HG03196 (cell line): ENCODE results near the gene CR1L.
"Not testable (repeated sequence)": the region's sequence is repeated elsewhere in the genome, so short reads cannot be mapped to it uniquely, and the experiment has no call there.

ENCODE experiments used
- ATAC-seq: cut with Tn5 transposase; IDR thresholded peaks from one replicate; pipeline ENCODE4 v1.9.1; 2021; ENCODE audit not compliant: unreplicated experiment

The CR1L gene

DNA sequence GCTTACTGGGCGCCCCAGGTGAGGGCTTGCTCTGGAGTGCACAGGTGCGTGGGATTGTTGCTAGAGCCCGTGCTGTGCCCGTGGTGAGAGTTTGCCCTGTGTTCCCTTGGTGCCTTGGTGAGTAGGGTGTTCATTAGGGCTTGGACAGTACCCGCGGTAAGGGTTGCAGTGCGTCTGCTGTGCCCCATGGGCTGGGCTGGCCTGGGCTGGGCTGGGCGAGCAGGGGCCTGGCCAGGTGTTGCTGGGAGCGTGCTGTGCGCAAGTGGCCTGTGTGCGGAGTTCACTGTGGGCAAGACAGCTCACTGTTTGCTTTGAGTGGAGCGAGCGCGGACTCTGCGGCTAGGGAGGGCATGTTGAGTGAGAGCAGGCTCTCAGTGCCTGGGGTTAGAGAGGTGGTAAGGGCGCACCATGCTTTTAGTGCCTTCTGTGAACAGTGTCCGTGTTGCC lies 725 bp downstream of the CR1L start:
- no peak for ATAC-seq

DNA sequence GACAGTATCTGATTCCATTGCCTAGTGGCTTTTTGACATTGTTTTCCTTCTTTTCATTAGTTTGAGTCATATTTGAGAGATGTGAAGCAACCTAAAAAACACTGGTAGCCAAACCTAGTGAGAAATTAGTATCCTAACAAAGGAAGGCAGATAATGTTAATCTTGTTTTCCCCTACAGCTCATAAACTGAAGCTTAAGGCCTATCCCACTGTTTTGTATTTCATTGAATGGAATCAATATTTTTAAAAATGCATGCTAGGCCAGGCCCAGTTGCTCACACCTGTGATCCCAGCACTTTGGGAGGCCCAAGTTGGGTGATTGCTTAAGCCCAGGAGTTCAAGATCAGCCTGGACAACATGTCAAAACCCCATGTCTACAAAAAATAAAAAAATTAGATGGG lies 1.2 kb downstream of the CR1L start:
- ATAC-seq, result no peak

DNA sequence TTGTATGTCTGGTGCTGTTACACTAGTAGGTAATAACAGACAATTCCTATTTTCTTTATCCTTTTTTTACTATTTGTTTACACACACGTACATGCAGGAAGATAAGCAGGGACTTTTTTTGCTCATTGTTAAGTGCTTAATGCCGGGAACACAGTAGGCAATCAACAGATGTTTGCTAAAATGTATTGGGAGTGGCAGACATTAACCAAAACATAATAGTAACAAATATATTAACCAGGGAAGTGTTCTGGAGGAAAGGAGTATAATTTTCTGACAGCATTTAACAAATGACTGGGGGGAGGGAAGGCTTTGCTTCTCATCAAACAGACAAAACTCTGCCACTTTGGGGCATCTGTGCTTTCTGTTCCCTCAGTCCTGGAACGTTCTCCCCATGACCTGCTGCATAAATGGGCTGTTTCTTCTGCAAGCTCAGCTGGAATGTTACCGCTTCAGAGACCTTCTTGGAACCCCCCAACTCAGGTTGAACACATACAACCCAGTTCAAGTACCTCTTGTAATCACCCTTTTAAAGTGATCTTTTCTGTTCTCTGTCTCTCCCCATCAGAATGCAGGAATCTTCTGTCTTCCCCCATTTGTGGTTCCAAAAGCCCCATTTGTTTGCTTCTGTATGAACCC lies 2.1 kb downstream of the CR1L start:
- ATAC-seq, result no peak

DNA sequence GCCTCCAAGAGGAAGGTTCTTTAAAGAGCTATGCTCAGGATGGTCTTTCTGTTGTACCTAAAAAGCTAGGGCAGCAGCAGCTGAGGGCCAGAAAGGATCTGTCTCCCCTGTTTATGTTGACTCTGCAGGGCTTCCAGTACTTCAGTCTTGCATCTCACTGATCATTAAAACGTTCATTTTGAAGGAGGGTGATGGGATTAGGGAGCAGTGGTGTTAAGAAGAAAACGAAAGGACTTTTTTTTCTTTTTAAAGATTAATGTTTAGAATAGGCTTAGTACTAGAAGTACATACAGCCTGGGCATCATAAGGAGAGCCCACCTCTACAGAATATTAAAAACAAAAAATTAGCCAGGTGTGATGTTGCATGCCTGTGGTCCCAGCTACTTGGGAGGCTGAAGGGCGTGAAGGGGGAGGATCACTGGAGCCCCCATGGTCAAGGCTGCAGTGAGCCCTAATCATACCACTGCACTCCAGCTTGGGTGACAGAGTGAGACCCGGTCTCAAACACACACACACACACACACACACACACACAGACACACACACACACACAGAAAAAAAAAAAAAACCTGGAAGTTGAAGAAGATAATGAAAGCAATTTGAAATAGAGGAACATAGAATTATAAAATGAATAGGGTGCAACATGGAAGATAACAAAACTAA lies 2.9 kb downstream of the CR1L start:
- no peak for ATAC-seq

DNA sequence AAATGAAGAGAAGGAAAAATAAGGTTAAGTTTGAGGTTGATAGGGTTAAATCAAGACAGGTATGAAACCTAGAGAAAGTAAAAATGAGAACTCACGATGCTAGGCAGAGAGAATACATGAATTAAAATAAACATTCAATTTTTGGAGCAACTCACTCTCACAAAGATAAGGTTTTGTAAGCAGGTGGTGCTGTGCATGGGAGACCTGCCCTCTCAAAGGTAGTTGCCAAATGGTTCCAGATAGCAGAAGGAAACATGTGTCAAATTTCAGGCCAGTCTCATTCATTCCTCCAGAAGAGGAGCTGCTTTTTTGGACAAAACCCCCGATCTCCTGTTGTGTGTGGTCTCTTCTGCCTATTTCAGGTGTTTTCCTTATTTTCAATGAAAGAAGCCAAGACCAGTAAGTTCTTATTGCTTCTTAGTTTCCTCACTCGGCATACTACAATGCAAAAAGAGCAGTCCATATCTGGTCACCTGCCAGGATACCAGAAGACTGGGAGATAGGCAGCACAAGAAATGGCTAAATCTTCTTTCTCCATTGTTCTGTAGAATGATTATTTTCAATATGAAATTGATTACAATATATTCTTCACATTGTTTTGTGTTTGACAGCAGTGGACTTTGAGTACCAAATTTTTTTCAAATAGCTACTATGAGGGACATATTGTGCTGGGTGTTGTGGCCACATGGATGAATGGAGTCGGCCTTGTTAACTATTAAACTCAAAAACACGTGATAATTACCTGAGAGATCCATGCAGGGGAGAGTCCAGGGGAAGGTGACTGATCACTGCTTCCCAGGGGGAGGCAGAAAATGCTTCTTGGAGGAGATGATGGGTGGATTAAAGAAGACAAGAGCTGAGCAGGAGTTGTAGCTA lies 3.6 kb downstream of the CR1L start:
- no peak for ATAC-seq

DNA sequence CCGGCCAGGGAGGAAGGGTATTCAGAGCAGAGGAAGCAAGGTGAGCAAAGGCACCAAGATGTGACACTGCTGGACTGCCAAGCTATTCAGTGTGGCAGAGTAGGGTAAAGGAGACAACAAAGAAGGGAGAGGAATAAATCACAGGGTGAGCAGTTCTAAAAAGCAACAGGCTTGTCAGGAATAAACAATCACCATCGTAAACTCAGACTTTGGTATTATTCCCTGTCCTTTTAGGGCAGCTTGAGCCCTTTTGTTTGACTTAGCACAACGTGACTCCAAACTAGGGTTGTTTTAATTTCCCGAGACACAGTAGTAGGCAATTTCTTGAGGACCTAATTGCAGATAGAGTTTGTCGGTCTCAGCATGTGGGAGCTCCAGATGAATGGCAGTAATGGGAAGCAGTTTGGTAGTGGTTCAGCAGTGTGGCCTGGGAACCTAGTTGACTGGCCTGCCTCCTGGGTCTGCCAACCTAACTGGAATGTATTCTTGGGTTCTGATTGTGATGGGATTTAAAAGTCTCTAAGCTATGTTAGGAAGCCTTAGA lies 4.3 kb downstream of the CR1L start:
- no peak for ATAC-seq

DNA sequence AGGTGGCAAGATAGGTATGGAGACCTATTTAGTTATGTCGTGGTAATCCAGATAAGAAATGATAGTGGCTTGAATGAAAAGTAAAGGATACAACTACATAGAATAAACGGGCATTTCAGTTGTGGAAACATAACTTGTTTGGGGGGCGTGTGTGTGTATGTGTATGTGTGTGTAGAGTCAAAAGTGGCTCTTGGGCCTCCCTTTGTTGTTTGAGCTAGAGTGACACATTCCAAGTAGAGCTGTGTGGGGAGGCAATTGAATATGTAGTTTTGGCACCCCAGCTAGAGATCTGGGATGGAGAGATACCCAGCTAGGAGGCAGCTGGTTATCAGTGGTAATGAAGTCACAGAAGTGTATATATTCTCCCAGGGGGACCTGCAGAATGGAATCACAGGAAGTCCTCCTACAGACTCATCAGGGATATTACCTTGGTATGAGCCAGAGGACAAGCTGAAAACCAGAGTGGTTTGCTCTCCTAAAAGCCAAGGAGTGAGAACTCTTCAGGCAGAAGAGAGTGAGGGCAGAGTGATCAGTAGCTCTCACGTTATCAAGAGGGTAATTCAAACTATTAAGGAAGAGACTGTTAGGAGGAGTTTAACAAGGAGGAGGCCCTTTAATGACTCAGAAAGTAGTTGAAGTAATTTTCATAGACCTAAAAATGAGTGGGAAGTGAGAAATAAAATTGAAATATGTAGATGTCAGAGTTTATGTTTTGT lies 5.1 kb downstream of the CR1L start:
- ATAC-seq, result no peak

DNA sequence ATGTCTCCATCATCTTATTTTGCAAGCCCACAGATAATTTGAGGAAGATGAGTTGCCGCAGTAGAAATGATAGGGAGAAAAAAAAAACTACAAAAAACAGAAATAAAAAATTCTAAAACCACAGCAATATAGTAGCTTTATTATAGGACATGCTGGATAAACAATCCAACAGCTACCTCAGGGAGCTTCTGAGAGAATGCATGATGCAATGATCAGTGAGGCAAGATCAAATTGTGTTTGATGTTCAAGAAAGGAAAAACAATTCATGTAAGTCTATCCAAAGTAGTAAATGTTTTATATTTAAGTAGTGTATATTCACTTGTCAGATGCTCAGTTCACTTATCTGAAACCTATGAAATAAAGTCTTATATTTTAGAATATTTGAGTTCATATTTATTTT lies 6.7 kb downstream of the CR1L start:
- ATAC-seq, result no peak

DNA sequence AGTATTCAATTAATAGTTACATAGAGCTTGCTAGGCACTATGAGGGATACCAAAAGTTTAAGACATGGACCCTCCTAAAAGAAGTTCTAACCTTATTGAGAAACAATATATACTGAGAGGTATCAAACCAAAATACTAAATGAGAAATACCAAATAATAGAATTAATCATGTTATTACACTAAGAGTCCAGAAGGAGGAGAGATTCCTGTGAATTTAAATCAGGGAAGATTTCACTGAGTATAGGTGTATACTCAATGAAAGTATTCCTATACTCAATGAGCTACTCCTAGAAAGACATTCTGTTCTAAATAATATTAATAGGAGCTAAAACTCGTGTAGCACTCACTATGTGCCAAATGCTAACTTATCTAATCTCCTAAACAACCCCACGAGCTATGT lies 9.4 kb downstream of the CR1L start:
- no peak for ATAC-seq

DNA sequence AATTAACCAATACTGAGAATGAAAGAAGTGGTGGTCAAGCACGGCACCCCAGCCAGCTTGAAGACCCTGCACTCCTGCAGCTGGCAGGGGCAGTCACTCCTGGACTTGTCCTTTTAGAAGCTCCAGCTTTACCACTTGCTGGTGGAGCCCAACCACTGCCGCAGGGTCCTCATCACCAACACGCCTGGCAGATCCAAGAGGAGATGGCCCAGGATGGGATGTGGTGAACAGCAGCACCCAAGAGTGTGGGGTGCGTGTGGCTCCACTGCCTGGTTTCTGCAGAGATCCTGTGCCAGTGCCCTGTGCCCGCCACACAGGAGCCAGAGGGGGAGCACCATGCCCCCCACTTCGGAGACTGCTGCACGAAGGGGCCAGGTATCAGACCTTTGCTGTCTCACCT lies 13.5 kb downstream of the CR1L start:
- no peak for ATAC-seq

DNA sequence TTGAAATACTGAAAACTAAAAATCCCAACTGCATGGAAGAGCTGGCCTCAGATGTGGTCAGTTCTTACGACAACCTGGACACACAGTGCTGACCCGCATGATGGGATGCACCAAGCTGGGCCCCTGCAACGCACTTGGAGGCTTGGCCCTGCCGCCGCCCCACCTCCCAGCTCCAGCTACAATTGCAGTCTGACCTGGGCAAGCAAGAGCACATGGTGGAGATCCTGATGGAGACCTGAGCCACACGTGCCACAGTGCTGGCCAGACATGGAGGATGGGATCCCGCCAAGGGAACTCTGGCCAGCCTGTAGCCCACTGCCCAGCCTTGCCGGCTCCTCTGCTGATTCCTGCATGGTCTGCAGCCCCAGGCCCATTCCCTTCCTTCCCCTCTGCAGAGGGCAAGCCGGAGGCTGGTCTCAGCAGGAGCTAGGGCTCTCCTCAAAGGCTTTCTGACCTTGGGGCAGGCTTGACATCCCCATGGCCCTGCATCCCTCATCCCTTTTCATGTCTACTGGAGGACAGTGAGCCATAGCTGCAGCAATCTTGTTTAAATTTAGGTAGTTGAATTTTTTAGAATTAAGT lies 14.1 kb downstream of the CR1L start:
- no peak for ATAC-seq

DNA sequence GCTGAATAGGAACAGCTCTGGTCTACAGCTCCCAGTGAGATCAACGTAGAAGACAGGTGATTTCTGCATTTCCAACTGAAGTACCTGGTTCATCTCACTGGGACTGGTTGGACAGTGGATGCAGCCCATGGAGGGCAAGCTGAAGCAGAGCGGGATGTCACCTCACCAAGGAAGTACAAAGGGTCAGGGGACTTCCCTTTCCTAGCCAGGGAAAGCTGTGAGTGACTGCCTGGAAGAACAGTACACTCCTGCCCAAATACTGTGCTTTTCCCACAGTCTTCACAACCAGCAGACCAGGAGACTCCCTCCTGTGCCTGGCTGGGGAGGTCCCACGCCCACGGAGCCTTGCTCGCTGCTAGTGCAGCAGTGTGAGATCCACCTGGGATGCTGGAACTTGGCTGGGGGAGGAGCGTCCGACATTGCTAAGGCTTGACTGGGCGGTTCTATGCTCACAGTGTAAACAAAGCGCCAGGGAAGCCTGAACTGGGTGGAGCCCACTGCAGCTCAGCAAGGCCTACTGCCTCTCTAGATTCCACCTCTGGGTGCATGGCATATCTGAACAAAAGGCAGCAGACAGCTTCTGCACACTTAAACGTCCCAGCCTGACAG lies 14.7 kb downstream of the CR1L start:
- ATAC-seq, result no peak

DNA sequence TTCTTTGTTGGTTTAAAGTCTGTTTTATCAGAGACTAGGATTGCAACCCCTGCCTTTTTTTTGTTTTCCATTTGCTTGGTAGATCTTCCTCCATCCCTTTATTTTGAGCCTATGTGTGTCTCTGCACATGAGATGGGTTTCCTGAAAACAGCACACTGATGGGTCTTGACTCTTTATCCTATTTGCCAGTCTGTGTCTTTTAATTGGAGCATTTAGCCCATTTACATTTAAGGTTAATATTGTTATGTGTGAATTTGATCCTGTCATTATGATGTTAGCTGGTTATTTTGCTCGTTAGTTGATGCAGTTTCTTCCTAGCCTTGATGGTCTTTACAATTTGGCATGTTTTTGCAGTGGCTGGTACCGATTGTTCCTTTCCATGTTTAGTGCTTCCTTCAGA lies 16.5 kb downstream of the CR1L start:
- ATAC-seq, result not testable (repeated sequence)

DNA sequence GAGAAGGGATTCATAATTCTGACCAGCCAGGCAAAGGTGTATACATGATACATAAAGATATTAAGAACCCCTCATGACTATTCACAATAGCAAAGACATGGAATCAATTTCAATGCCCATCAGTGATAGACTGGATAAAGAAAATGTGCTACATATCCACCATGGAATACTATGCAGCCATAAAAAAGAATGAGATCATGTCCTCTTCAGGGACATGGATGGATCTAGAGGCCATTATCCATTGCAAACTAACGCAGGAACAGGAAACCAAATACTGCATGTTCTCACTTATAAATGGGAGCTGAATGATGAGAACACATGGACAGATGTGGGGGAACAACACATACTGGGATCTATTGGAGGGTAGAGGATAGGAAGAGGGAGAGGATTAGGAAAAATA lies 21.4 kb downstream of the CR1L start:
- no peak for ATAC-seq

DNA sequence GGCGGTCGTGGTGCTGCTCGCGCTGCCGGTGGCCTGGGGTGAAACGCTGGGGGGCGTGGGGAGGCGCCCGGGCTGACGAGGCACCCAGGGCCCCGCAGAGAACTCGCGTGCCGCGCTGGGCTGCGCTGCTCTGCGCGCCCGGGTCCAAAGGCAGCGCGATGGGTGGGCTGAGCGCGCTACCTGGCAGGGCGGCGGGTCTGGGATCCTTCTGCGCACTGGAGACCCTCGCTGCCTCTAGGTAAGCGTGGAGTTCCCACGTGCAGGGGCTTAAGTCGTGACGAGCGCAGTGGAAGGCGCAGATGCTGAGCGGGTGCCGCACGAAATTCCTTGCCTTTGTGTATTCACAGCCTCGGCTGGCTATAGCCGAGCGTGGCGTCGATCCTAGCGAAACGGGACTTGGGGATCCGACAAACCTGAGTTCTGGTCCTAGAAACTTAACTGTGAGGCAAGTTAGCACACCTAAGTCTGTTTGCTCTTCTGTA lies 24.6 kb downstream of the CR1L start:
- ATAC-seq, result no peak

DNA sequence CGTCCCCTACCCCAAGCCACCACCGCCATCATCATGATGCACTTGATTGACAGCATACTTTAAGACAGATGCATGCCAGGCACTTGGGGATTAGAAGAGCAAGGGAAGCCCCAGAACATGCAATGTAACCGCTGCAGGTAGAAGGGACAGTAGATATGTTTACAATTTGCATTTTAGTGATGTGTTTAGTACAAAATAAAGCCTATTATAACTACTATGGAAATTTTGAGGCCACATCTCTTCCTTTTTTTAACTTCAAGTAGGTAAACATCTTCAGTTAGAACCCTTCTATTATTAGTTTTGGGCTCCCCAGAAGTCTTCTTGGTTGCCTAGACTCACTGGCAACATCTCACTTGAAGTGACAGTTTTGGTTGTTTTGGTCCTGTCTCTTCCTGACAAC lies 25.3 kb downstream of the CR1L start:
- no peak for ATAC-seq

DNA sequence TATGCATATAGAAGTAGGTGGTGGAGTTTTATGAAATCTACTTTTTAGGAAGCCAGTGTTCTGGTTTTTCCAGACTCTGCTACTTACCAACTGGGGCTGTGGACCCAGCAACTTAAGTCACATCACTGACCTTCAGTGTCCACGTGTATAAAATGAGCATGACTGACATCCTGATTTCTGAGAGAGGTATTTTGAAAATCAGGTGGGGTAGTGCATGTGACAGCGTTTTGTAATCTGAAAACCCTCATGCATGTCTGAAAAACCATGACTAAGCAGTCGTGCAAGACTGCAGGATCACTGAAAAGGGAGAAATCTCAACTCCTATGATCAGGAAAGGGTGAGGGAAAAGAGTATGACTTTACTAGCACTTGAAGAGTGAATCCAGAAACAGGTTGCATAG lies 26.1 kb downstream of the CR1L start:
- ATAC-seq, result no peak

DNA sequence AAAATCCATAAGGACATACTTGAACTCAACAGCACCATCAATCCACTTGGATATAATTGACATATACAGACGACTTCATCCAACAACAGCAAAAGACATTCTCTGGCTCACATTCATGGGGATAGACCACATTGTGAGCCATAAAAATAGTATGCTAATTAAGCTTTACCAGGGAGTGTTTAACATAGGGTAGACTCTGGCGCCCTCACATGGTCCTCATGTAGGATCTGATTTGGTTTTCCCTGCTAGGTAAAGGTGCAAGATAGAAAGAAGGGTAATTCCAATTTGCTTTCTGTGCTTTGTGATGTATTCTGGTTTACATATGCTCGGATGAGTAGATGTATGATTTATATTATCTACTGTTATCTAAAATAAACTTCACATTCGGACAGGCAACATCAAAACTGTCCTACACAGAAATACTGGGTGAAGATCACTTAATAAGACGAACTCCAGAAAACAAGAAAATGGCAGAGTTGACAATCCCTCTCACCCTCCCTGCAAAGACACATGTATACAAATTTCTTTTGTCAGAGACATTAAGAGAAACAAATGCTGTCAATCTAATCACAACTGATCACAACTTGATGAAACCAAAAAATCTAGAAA lies 27.7 kb downstream of the CR1L start:
- no peak for ATAC-seq

DNA sequence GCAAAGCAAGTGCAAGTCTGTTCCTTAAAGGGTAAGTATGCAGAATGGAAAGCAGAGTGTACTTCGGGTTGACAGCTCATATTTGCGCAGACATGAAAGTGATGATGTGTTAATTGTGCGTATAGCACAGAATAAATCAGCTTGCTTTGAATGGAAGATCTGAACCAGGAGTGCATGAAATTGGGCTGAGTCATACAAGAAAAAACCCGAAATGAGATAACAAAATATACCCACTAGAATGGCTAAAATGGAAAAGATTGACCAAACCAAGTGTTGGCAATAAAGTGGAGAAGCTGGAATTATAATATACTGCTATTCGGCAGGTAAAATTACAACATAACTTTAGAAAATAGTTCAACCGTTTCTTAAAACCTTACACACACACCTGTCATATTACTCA lies 28.5 kb downstream of the CR1L start:
- ATAC-seq, result no peak

DNA sequence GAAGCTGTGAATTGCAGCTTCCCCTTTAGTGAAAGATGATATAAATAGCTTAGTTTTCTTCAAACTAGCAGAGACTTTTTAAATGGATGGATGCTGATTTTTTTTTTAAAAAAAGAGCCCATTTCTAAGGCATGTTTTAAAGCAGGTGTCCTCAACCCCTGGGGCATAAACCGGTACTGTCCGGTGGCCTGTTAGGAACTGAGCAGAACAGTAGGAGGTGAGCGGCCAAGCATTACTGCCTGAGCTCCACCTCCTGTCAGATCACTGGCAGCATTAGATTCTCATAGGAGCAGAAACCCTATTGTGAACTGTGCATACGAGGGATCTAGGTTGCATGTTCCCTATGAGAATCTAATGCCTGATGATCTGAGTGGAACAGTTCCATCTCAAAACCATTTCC lies 31.2 kb downstream of the CR1L start:
- ATAC-seq, result no peak
